Measurements from ENCODE around the gene EIF2B4.
"Not testable (repeated sequence)": the region's sequence is repeated elsewhere in the genome, so short reads cannot be mapped to it uniquely, and the experiment has no call there.

The EIF2B4 gene

GRCh38 chr2:27377618-27378095 lies 7.5 kb upstream of the EIF2B4 start:
- DNase-seq, result no peak

GRCh38 chr2:27376866-27377617 lies 6.9 kb upstream of the EIF2B4 start:
- DNase-seq, result no peak

GRCh38 chr2:27376151-27376865 lies 6.2 kb upstream of the EIF2B4 start:
- DNase-seq, result no peak

- peak in 1 of 14 donors; percentile 23 for DNase-seq
Measured at GRCh38 chr2:27375513-27376099, 5.5 kb upstream of the EIF2B4 start.

- DNase-seq, result no peak
Measured at GRCh38 chr2:27373567-27373966, 3.4 kb upstream of the EIF2B4 start.

GRCh38 chr2:27372937-27373336 lies 2.8 kb upstream of the EIF2B4 start:
- no peak for DNase-seq

- DNase-seq, result peak in 4 of 14 donors; percentile 18 to 53 (median 20)
Measured at GRCh38 chr2:27370816-27371620, 880 bp upstream of the EIF2B4 start.

- peak in 7 of 14 donors; percentile 43 to 84 (median 66) for DNase-seq
Measured at GRCh38 chr2:27369471-27370025, 590 bp downstream of the EIF2B4 start.

- DNase-seq, result no peak
Measured at GRCh38 chr2:27363933-27364332, 6.2 kb downstream of the EIF2B4 start.

- no peak for DNase-seq
Measured at GRCh38 chr2:27362678-27363420, 7.3 kb downstream of the EIF2B4 start.

GRCh38 chr2:27356382-27357181 lies 13.6 kb downstream of the EIF2B4 start, which contains the start of gene GTF3C2:
GTF3C2 (minus strand) TSS chr2:27356764; CDS start chr2:27343554, 13,210 bp downstream.
- DNase-seq, result peak; percentile 70 to 100 (median 95)

- peak in 3 of 14 donors; percentile 37 to 63 (median 54) for DNase-seq
Measured at GRCh38 chr2:27356056-27356381, 14.1 kb downstream of the EIF2B4 start.

- no peak for DNase-seq
Measured at GRCh38 chr2:27354597-27354927, 15.6 kb downstream of the EIF2B4 start.

GRCh38 chr2:27353762-27354596 lies 16.2 kb downstream of the EIF2B4 start:
- no peak for DNase-seq

GRCh38 chr2:27353386-27353761 lies 16.8 kb downstream of the EIF2B4 start:
- DNase-seq, result not testable (repeated sequence)

- no peak for DNase-seq
Measured at GRCh38 chr2:27351802-27352598, 18.1 kb downstream of the EIF2B4 start.

- DNase-seq, result no peak
Measured at GRCh38 chr2:27350106-27350693, 19.9 kb downstream of the EIF2B4 start.

GRCh38 chr2:27347641-27348040 lies 22.5 kb downstream of the EIF2B4 start:
- DNase-seq, result no peak

Measured in C1 segment of cervical spinal cord (tissue), 14 donors.